Tibial nerve (tissue), 4 donors: Measurements from ENCODE around the gene SP1.

Experiments
- EP300 ChIP-seq, 2 donors: sonication (generic); formaldehyde crosslinking; IDR thresholded peaks; one replicate each; pipeline ENCODE4 v1.6.1; 2017; ENCODE audit warnings: antibody characterized with exemption in 2 of 2, mild to moderate bottlenecking in 1 of 2
- POLR2A ChIP-seq, 2 donors: fragments of 450-650 bp; IDR thresholded peaks; one replicate each; pipeline ENCODE4 v1.6.1; 2017; ENCODE audit warnings: antibody characterized with exemption in 2 of 2, mild to moderate bottlenecking in 2 of 2, moderate library complexity in 2 of 2
- TF ChIP-seq, protein P1 (sequence below), 5 experiments: fragments of 200-600 bp in 3 of 5; fragments of 450-650 bp in 2 of 5; sonication (generic) in 3 of 5; IDR thresholded peaks; one replicate each; pipeline ENCODE4 v1.5.1; 2016 to 2019; ENCODE audit warnings: antibody characterized with exemption in 5 of 5, mild to moderate bottlenecking in 3 of 5, moderate library complexity in 2 of 5

DNA sequence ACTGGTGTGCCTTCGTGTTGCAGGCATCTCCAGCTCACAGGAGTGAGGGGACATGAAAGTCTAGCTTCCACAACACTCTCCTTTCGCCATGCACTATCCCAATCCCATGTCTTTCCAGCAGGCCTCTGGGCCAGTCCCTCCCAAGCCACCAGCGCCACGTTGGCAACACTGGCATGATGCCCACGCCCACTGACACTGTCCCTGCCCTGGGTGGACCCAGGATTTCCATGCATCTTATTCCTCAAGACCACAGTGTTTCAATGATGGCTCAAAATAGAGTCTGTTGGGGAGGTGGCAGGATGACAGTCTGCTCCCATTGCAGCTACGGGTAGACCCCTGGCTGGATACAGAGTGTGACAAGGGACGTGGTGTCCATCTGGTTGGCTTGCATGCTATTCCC is 46.1 kb upstream of the SP1 start:
- TF ChIP-seq, protein P1, sequence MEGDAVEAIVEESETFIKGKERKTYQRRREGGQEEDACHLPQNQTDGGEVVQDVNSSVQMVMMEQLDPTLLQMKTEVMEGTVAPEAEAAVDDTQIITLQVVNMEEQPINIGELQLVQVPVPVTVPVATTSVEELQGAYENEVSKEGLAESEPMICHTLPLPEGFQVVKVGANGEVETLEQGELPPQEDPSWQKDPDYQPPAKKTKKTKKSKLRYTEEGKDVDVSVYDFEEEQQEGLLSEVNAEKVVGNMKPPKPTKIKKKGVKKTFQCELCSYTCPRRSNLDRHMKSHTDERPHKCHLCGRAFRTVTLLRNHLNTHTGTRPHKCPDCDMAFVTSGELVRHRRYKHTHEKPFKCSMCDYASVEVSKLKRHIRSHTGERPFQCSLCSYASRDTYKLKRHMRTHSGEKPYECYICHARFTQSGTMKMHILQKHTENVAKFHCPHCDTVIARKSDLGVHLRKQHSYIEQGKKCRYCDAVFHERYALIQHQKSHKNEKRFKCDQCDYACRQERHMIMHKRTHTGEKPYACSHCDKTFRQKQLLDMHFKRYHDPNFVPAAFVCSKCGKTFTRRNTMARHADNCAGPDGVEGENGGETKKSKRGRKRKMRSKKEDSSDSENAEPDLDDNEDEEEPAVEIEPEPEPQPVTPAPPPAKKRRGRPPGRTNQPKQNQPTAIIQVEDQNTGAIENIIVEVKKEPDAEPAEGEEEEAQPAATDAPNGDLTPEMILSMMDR (IDR thresholded peaks at IDR 0.05): no peak
- TF ChIP-seq POLR2A (IDR thresholded peaks at IDR 0.05) (no peak), EP300 (IDR thresholded peaks at IDR 0.05) (no peak)
